Activated CD8-positive, alpha-beta memory T cell treated with anti-CD3 and anti-CD28 coated beads for 4 hours (primary cell): ENCODE results near the gene TSPAN13.
"Not testable (repeated sequence)": the region's sequence is repeated elsewhere in the genome, so short reads cannot be mapped to it uniquely, and the experiment has no call there.

Experiments
- DNase-seq, 2 donors: peaks; one replicate each; pipeline ENCODE4 v3.0.0-alpha.2; 2020; ENCODE audit warnings: low read depth in 2 of 2

Gene TSPAN13

GRCh38 chr7:16740996-16741395 is 12.6 kb upstream of the TSPAN13 start:
- no peak for DNase-seq

- DNase-seq = no peak
Measured at GRCh38 chr7:16741676-16742075, 11.9 kb upstream of the TSPAN13 start.

GRCh38 chr7:16742547-16742946 is 11.0 kb upstream of the TSPAN13 start:
- no peak for DNase-seq

GRCh38 chr7:16743236-16743635 is 10.3 kb upstream of the TSPAN13 start:
- DNase-seq = no peak

DNA sequence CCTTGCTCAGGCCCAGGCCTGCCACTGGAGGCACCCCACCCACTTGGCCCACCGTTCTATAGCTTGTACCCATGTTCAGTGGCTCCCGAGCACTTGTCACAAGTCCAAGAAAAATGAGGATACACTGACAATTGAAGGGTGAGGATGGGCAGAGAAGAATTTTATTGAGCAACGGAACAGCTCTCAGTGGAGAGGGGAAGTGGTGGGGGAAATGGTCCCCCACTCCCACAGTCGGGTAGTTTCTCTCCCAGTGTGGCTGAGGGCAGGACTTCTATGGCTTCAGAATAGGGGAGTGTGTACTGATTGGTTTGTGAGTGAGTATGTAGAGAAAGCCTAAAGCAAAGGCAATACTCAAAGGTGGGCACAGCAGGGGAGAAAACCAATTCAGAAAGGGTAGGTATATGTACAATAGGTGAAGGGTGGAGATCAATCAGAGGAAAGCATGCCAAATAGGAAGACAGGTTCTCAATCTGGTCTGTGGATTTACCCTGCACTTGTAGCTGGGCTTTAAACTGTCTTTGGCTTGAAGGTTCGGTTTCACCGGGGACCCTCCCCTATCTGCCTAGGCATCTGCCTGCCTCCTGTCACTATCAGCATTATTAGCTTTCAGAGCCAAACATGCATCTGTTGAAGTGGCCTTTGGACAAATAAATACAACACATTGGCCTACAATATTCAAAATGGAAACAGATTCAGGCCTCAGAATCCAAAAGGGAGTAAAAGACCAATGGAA is 8.9 kb upstream of the TSPAN13 start:
- no peak for DNase-seq

DNA sequence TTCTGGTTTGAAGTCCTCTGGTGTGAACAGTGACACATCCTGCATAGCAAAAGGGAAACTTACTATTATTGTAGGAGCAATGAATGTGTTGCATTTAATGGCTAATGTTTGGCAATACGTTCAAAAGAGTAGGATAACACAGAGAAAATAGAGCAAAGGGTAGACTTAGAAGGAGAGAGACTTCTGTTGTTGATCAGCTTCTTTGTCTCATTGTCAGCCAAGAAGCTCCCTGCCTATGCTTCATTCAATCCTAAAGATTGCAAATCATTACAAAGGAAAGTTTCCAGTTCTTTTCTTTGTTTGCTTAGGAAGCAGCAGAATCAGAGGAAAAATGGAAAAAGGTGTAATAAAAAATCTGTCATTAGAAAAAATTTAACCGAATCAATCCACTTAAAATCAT is 7.9 kb upstream of the TSPAN13 start:
- no peak for DNase-seq

- no peak for DNase-seq
Measured at GRCh38 chr7:16747102-16747501, 6.5 kb upstream of the TSPAN13 start.

DNA sequence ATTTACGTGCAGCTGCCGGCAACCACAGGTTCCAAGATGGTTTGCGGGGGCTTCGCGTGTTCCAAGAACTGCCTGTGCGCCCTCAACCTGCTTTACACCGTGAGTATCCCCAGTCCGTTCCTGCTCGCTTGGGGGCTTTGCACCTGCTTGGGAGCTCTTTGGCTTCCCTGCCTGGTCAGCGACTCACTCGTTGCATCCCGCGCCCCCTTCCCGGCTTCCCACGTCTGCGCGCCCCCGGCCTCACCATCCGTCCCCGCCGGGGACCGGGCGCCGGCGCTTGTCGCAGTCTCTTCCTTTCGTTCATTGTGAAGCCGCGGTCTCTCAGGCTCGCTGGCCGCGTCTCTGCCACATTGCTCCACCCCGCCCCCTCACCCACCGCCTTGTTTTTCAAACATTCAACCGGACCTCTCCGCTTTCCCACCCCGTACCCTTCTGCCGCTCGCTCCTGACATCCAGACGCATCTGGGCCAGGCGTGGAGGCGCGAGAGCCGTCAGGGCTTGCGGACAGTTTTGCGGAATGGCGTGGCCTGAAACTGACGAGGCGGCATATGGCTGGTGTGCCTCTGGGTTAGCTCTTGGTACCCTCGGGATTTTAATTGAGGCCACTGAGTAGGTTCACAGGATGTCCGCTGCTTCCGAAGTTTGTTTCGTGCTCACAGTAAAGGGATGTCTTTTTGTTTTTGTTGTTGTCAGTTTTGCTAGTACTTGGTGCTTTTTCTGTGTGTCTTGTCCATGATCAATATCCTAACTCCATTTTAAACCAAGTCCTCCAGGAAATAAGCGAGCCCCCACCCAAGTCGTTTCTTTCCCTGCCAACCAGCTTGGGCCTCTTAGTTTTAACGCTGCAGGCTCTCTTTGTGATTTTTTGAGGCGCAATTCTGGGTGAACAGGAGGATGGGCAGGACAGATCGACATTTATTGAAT is 639 bp downstream of the TSPAN13 start:
- no peak for DNase-seq

- no peak for DNase-seq
Measured at GRCh38 chr7:16754856-16755317, 1.3 kb downstream of the TSPAN13 start.

- DNase-seq = no peak
Measured at GRCh38 chr7:16755397-16755796, 1.8 kb downstream of the TSPAN13 start.

DNA sequence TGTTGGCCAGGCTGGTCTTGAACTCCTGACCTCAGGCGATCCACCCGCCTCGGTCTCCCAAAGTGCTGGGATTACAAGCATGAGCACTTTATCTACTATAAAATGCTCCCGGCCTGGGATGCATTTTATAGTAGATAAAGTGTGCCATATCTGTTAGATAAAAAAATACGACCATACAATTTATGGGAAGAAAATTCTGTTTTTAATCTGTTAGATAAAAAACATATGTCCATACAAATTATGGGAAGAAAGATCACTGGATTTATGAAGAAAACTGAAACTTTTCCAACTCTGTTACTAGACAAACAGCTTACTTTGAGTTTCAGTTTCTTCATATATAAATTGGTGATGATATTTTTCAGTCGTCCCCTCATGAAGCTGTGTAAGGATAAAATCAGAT is 4.5 kb downstream of the TSPAN13 start:
- no peak for DNase-seq

DNA sequence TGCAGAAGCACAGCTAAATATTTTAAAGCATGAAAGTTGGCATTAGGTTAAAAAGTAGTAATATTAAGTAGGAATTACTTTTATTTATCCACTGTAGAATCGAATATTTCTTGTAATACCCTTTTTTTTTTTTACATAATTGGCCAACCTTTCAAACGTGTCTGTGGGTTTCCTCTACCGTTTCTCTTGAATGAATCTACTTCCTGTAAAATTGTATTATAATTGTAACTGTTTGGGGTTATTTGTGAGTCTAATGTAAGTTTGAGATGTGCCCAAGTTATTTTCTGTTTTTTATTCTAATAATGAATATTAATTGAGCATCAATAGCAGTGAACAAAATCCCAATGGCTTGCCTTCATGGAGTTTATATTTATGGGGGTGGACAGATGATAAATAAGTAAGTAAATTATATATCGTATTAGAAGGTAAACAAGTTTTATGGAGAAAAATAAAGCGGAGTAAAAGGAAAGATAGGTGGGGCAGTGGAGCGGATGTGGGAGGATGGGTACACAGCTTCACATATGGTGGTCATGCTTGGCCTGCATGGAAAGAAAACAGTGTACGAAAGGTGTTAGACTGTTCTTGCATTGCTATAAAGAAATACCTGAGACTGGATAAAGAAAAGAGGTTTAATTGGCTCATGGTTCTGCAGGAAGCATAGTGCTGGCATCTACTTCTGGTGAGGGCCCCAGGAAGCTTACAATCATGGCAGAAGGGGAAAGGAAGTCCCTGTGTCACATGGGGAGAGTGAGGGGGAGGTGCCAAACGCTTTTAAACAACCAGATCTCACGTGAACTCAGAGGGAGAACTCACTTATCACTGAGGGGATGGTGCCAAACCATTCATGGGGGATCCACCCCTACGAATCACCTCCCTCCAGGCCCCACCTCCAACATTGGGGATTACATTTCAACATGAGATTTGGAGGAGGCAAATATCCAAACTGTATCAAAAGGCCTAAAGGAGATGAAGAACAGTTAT is 5.4 kb downstream of the TSPAN13 start:
- no peak for DNase-seq

- DNase-seq = no peak
Measured at GRCh38 chr7:16759840-16760239, 6.3 kb downstream of the TSPAN13 start.

DNA sequence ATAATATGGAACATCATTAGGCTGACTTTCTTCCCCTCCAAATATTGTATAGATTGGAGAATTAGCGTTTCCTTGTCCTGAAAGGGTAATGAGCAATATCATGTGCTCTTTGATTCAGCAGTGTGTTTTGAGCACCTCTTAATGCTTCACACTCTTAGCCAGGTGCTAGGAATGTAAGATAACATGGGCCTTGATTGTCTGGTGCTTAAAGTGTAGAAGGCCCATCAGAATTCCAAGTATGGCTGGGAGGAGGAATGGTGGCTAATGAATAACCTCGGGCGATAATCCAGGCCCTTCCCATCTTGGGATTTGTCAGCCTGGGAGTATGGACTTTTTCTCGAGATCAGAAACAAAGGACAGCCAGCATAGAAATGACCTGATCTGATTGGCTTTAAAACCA is 8.6 kb downstream of the TSPAN13 start:
- no peak for DNase-seq

DNA sequence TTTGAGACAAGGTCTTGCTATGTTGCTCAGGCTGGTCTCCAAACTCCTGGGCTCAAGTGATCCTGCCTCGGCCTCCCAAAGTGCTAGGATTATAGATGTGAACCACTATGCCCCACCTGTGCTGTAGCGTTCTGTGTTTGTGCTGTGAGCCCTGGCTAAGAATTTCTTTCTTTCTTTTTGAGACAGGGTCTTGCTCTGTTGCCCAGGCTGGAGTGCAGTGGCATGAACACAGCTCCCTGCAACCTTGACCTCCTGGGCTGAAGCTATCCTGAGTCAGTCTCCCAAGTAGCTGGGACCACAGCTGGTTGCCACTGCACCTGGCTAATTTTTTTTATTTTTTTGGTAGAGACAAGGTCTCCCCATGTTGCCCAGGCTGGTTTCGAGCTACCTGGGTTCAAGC is 11.4 kb downstream of the TSPAN13 start:
- DNase-seq = no peak

- no peak for DNase-seq
Measured at GRCh38 chr7:16765436-16765859, 11.9 kb downstream of the TSPAN13 start.

- DNase-seq = not testable (repeated sequence)
Measured at GRCh38 chr7:16769994-16770393, 16.4 kb downstream of the TSPAN13 start.

DNA sequence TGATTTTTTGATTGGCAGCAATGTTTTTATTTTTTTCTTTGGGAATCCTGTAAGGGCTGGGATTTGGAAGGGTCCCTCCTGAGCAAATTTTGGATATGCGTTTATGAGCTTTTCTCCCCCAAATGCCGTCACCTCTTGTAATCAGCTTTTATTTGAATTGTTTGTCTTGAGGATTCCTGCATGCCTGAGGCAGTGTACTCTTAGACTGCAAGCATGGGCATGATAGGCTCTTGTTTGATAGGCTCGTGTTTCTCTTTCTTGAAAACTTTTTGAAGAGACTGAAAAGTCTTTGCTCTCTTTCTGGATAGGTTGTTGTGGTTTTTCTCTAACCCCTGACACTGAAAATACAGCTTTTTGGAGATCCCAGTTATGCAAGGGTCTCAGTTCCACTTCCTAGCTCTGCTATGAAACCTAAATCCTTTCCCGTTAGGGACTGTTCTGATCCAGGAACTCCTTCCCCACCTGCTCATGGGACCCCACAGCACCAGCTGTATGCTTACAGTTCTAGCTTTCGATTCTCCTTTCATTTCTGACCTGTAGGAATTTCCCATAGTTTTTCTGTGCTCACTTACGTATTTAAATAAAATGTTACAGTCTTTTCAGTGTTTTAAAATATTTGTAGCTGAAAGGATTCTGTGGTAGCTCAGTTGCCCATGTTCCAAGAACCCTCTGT is 17.2 kb downstream of the TSPAN13 start:
- no peak for DNase-seq

GRCh38 chr7:16773326-16773725 is 19.8 kb downstream of the TSPAN13 start:
- DNase-seq = no peak

DNA sequence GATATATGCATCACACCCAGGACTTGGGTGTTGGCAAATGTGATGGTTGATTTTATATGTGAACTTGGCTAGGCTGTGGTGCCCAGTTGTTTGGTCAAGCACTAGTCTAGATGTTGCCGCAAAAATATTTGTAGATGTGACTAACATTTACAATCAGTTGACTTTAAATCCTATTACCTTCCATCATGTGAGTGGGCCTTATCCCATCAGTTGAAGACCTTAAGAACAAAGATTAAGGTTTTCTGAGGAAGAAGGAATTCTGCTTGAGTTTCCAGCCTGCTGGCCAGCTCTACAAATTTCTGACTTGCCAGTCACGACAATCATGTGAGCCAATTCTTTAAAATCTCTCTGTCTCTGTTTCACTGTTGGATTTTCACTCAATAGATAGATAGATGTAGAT is 20.3 kb downstream of the TSPAN13 start:
- DNase-seq = no peak

DNA sequence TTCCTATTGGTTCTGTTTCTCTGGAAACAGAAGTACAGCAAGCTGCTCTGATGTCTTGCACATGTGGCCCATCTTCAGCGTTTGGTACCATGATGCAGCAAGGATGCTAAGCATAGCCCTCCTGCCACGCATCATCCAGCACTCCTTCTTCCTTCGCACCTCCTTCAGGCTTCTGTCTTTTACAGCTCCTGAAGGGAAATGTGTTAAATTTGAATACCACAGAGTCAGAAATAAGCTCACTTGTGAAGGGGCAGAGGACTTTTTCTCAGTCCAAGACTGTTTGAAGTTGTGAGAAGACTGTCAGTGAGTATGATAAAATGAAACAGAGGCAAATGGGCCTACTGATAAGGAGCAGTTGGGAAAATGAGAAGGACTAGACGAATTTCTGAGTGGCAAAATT is 20.7 kb downstream of the TSPAN13 start:
- DNase-seq = no peak
